ENCODE results near the gene PARN. TPM values are rescaled to one million over a fixed set of nuclear protein-coding genes. Genes with fewer than 3 reads are reported as not detected.

Gene PARN, protein sequence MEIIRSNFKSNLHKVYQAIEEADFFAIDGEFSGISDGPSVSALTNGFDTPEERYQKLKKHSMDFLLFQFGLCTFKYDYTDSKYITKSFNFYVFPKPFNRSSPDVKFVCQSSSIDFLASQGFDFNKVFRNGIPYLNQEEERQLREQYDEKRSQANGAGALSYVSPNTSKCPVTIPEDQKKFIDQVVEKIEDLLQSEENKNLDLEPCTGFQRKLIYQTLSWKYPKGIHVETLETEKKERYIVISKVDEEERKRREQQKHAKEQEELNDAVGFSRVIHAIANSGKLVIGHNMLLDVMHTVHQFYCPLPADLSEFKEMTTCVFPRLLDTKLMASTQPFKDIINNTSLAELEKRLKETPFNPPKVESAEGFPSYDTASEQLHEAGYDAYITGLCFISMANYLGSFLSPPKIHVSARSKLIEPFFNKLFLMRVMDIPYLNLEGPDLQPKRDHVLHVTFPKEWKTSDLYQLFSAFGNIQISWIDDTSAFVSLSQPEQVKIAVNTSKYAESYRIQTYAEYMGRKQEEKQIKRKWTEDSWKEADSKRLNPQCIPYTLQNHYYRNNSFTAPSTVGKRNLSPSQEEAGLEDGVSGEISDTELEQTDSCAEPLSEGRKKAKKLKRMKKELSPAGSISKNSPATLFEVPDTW
- 35.0 to 56.0 TPM (median 36.1 TPM) in 5 replicates for total RNA-seq (2022; extraction: Qiagen RNA extraction)

DNA sequence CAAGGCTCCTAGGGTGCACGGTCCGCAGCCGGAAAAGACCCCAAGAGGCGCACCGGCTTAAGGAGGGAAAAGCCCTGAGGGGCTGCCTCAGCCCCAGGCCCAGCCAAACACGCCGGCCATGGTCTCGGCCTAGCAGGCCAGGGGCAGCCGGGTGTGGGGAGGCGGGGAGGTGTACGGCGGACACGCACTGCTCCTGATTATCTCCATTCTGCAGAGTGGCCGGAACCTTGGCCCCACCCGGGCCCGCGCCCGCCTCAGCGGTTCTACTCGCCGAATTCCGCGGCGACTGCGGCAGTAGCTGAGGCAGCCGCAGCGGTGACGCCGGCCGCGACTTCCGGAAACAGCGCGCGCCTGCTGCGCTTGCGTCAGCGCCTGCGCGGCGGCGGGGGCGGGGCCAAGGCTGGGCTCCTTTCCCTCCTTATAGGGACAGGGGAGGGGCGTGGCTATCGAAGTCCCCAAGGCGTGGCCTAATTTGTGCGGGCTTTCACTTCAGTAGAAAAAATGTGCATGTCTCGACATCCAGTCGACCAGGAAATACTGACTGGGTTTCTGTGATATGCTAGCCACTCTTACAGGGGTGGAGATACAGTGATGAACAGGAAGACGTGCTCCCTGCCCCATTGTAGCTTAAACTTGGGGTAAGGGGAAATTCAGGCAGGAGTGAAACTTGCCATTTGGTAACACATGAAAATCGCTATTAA is at the start of gene PARN:
TSS of gene PARN (minus strand) at position 342 of the 701 bp plus-strand sequence. CDS start at position 207, 135 bp downstream.

GRCh38 chr16:14632693-14633569 is 2.9 kb upstream of the PARN start, which contains the start of gene BFAR:
Gene BFAR, plus strand, starts transcription at chr16:14632951. Its CDS starts 11,396 bp downstream, at chr16:14644347.

Other genes starting within 250 kb of the PARN start
- gene BFAR, start 2.7 kb upstream of the PARN start, total RNA-seq (2022; extraction: Qiagen RNA extraction), result 119 to 158 TPM (median 124 TPM) in 5 replicates
- gene PLA2G10, start 64.0 kb upstream of the PARN start, total RNA-seq (2022; extraction: Qiagen RNA extraction), result 0.28 to 0.63 TPM (median 0.52 TPM) in 5 replicates
- gene NPIPA3, start 73.2 kb upstream of the PARN start, total RNA-seq (2022; extraction: Qiagen RNA extraction), result 1.0 to 1.9 TPM (median 1.3 TPM) in 5 replicates
- gene NPIPA2, start 112.3 kb upstream of the PARN start, total RNA-seq (2022; extraction: Qiagen RNA extraction), result 0.73 to 2.2 TPM (median 1.4 TPM) in 5 replicates
- gene NOMO1, start 203.5 kb upstream of the PARN start, total RNA-seq (2022; extraction: Qiagen RNA extraction), result 89.3 to 104 TPM (median 92.5 TPM) in 5 replicates